ENCODE data around the gene ENAH.
A peak's percentile ranks its signal among the peaks of the same experiment; 100 is the strongest.

ENAH gene

DNA sequence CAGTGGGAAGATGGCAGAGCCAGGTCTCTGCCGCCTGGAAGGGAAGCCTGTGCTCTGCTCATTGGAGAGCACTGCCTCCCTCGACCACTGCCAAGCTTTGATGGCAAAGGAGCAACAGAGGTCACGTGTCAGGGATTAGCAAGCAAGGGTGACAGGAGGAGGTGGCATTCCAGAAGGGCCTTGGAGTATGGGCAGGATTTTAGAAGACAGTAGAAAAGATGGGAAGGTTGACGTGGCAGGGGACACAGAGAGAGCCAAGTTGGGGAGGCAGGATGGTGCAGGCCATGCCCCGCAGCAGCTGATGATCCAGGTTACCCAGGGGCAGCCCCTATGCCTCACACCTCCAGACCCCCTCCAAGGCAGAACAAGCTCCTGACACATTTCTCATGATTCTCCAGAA is 203.1 kb downstream of the ENAH start:
- DNase-seq: no peak

DNA sequence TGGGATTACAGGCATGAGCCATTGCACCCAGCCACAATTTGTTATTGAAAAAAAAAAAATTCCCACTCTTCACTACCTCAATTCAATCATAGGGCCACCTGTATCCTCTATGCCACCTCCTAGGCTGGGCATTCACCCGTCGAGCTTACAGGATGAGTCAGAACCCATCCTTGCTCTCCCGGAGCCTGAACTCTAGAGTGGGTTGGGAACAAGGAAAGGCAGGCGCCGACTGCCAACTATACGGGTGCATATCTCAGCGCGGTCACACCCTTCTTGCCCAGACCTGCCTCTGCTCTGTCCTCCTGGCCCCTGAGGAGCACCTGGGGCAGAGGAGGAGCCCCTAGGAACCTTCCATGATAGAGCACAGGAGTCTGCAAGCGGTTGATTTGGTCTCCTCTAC is 203.7 kb downstream of the ENAH start:
- no peak for DNase-seq

DNA sequence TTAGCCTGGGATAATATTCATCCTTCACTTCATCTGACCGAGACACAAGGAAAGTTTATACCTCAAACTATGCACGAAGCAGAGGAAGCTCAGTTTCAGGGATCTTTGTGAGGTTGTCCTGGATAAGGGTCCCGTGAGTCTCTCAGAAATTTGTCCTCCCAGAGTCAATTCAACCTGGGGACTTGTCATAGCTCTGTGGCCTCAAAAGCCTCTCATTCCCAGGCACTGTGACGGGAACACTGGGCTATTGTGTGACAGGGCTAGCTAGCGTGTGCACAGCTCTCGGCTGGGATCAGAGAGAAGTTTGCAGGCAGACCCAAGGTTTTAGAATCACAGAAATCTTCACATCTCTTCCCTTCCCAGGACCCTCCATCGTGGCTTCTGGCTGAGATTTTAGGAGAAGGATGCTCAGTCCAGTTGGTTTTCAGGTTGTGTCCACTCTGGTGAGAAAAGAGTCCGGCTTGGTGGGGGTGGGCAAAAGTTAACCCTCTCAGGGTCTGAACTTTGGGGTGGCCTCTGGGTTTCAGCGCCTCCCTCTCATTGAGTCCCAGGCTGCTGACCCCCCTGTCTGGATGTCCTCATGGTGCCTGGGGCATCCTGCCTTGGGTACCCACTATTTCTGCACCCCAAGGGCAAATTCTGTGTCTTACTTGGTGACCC is 204.6 kb downstream of the ENAH start:
- DNase-seq: no peak

DNA sequence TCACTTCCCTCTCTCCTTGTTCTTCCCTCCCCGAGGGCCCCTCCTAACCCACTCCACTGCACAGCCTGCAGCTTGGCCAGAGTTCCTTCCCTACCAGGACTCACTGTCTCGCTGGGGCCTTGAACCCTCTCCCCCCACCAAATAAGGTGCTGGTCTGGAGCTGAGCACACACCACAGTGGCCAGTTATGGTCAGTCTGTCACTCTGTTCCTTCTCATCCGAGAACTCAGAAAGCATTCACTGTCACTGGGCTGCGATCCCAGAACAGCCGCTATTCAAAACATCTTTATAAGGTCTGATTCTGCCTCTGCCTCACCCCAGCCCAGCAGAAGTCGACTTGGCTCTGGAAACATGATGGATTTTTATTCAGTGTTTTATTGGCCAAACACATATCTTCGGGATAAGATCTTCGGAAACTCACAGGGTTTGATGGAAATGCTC is 205.3 kb downstream of the ENAH start:
- no peak for DNase-seq

GRCh38 chr1:225446981-225447615 is 205.8 kb downstream of the ENAH start:
- DNase-seq: no peak

DNA sequence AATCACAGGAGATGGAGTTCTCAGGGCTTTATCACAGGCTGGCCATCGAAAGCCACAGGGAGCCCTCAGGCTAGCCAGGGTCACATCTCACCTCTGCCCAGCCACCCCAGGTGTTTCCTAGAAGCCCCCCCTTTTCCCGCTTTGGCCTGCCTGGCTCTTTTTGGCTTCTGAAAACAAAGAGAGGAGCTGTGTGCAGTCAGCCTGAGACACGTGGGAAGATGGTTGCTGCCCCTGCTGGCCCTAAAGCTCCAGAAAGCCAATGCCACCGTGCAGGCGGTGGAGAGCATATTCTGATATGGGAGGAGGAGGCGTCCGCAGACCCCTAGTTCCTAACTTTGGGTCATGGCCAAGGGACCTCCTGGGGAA is 206.3 kb downstream of the ENAH start:
- no peak for DNase-seq

- no peak for DNase-seq
Observed at GRCh38 chr1:225445639-225446594, 207.0 kb downstream of the ENAH start.

GRCh38 chr1:225442123-225442505 is 210.8 kb downstream of the ENAH start:
- no peak for DNase-seq

GRCh38 chr1:225441314-225442122 is 211.4 kb downstream of the ENAH start:
- peak in 1 of 2 experiments; percentile 18 for DNase-seq

- no peak for DNase-seq
Observed at GRCh38 chr1:225440380-225441221, 212.3 kb downstream of the ENAH start.

DNA sequence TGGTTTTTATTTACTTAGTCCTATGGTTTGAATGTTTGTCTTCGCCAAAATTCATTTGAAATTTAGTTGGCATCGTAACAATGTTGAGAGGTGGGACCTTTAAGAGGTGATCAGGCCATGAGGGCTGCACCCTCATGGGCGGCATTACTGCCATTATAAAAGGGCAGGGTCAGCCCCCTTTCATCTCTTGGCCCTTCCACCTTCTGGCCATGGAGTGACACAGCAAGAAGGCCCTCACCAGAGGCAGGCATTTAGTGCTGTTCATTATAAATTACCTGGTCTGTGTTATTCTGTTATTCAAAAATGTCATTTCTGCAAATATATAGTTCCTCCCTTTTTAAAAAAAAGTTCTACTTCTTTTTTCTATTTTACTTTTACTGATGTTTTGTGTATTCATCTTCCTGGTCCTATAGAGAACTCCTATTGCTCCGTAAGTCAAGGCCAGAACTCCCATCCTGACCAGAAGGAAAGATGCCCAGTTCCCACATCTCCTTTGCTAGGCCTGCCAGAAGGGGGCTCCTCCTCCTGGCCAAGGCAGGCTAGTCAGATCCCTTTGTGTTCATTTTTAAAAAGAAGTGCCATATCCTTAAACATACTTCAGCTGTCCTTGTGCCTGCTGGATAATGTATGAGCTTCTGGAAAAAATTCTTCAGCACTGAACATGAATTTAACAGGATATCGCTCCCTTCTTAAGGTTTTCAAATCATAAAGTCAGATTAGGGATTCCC is 215.0 kb downstream of the ENAH start:
- peak; percentile 8 to 29 for DNase-seq
